Mesenchymal stem cell (in vitro differentiated cells and primary cell): Measurements from ENCODE around the gene DRAXIN.
A peak's percentile ranks its signal among the peaks of the same experiment; 100 is the strongest.

Experiments used
- DNase-seq: peaks from one replicate; pipeline ENCODE4 v3.0.0-alpha.2; 2013
- H2AFZ ChIP-seq: one replicate; pipeline ENCODE4 v1.6.1; 2013; ENCODE audit warnings: low read depth, mild to moderate bottlenecking, control low read depth, inconsistent platforms, low read length, moderate library complexity
- H2AK5ac ChIP-seq: 2 replicates; pipeline ENCODE4 v1.6.1; 2013; ENCODE audit warnings: low read length, moderate library complexity, mild to moderate bottlenecking, inconsistent platforms; ENCODE audit not compliant: severe bottlenecking
- H2BK120ac ChIP-seq: one replicate; pipeline ENCODE4 v1.6.1; 2013; ENCODE audit warnings: low read depth, mild to moderate bottlenecking, inconsistent platforms, low read length, moderate library complexity
- H2BK12ac ChIP-seq, 2 experiments: one replicate each; pipeline ENCODE4 v1.6.1; 2013; ENCODE audit warnings: inconsistent platforms in 2 of 2, low read length in 2 of 2, mild to moderate bottlenecking in 2 of 2, moderate library complexity in 2 of 2, control low read depth in 1 of 2
- H2BK15ac ChIP-seq: one replicate; pipeline ENCODE4 v1.6.1; 2013; ENCODE audit warnings: mild to moderate bottlenecking, low read depth, inconsistent platforms; ENCODE audit not compliant: poor library complexity, severe bottlenecking
- H2BK5ac ChIP-seq: 2 replicates; pipeline ENCODE4 v1.6.1; 2013; ENCODE audit warnings: low read depth, mild to moderate bottlenecking, low read length, control low read depth, inconsistent platforms; ENCODE audit not compliant: poor library complexity, severe bottlenecking
- H3K14ac ChIP-seq, 2 experiments: one replicate each; pipeline ENCODE4 v1.6.1; 2013; ENCODE audit warnings: inconsistent platforms in 2 of 2, low read length in 2 of 2, control low read depth in 1 of 2, mild to moderate bottlenecking in 1 of 2, moderate library complexity in 1 of 2
- H3K18ac ChIP-seq, 2 experiments: one replicate each; pipeline ENCODE4 v1.6.1; 2013; ENCODE audit warnings: inconsistent platforms in 2 of 2, low read length in 2 of 2, control low read depth in 1 of 2, low read depth in 1 of 2, mild to moderate bottlenecking in 1 of 2
- H3K23ac ChIP-seq, 2 experiments: one replicate each; pipeline ENCODE4 v1.6.1; 2013; ENCODE audit warnings: inconsistent platforms in 2 of 2, low read length in 2 of 2, mild to moderate bottlenecking in 2 of 2, moderate library complexity in 2 of 2, control low read depth in 1 of 2
- H3K27ac ChIP-seq: 2 replicates; pipeline ENCODE4 v1.5.1; 2013; ENCODE audit warnings: mild to moderate bottlenecking, moderate library complexity, low read length, control low read depth, inconsistent platforms; ENCODE audit not compliant: poor library complexity, severe bottlenecking
- H3K27me3 ChIP-seq, 2 experiments: 2 replicates each; pipeline versions ENCODE4 v1.6.1 to v1.7.0; 2013; ENCODE audit warnings: low read length in 2 of 2, mild to moderate bottlenecking in 2 of 2, moderate library complexity in 2 of 2, control low read depth in 1 of 2, inconsistent platforms in 1 of 2; ENCODE audit not compliant: control insufficient read depth in 1 of 2, insufficient read depth in 1 of 2
- H3K36me3 ChIP-seq, 2 experiments: 2 replicates each; pipeline versions ENCODE4 v1.6.1 to v1.7.0; 2013; ENCODE audit warnings: low read length in 2 of 2, control low read depth in 1 of 2, inconsistent platforms in 1 of 2, low read depth in 1 of 2, mild to moderate bottlenecking in 1 of 2; ENCODE audit not compliant: insufficient read depth in 2 of 2, control insufficient read depth in 1 of 2
- H3K4ac ChIP-seq, 2 experiments: one replicate each; pipeline ENCODE4 v1.6.1; 2013; ENCODE audit warnings: inconsistent platforms in 2 of 2, low read length in 2 of 2, mild to moderate bottlenecking in 2 of 2, moderate library complexity in 2 of 2, control low read depth in 1 of 2, low read depth in 1 of 2
- H3K4me1 ChIP-seq: 2 replicates; pipeline ENCODE4 v1.6.1; 2013; ENCODE audit warnings: low read depth, low read length, control low read depth; ENCODE audit not compliant: control insufficient read depth, insufficient read depth
- H3K4me2 ChIP-seq: 2 replicates; pipeline ENCODE4 v1.6.1; 2013; ENCODE audit warnings: low read length, mild to moderate bottlenecking, inconsistent platforms; ENCODE audit not compliant: poor library complexity, severe bottlenecking
- H3K4me3 ChIP-seq, 2 experiments: 2 replicates each; pipeline versions ENCODE4 v1.5.1 to v1.7.0; 2013; ENCODE audit warnings: low read length in 2 of 2, mild to moderate bottlenecking in 2 of 2, control low read depth in 1 of 2, low read depth in 1 of 2; ENCODE audit not compliant: insufficient read depth in 1 of 2
- H3K79me1 ChIP-seq: replicated peaks from 2 replicates; pipeline ENCODE4 v1.6.1; 2013; ENCODE audit warnings: mild to moderate bottlenecking, control low read depth, low read length, inconsistent platforms; ENCODE audit not compliant: poor library complexity, severe bottlenecking
- H3K9ac ChIP-seq: 2 replicates; pipeline ENCODE4 v1.7.0; 2013; ENCODE audit warnings: mild to moderate bottlenecking, low read length, moderate library complexity
- H3K9me3 ChIP-seq: 2 replicates; pipeline ENCODE4 v1.7.0; 2013; ENCODE audit warnings: mild to moderate bottlenecking, low read length; ENCODE audit not compliant: control insufficient read depth
- H4K8ac ChIP-seq: one replicate; pipeline ENCODE4 v1.6.1; 2013; ENCODE audit warnings: inconsistent platforms, mild to moderate bottlenecking, low read length, moderate library complexity
- H4K91ac ChIP-seq: one replicate; pipeline ENCODE4 v1.6.1; 2013; ENCODE audit warnings: mild to moderate bottlenecking, low read length, inconsistent platforms
- WGBS: methylation state at CpG from one replicate; pipeline ENCODE4 v1.1.7; 2013; ENCODE audit warnings: mixed read lengths; 5-methylcytosine and 5-hydroxymethylcytosine counted together

Gene DRAXIN

GRCh38 chr1:11738096-11738495 is 46.6 kb downstream of the DRAXIN start:
- H3K14ac ChIP-seq, result no peak overlapping the region
- no peak overlapping the region for H2BK120ac ChIP-seq
- H3K9me3 ChIP-seq, result no peaks in the 10 kb centered on the region
- no peak overlapping the region for H3K23ac ChIP-seq
- no peak overlapping the region for H2BK5ac ChIP-seq
- no peak overlapping the region for H2BK12ac ChIP-seq
- no peak overlapping the region for H3K27ac ChIP-seq
- H2BK15ac ChIP-seq, result no peak overlapping the region
- peaks cover 5% of the 10 kb centered on the region for H3K4me1 ChIP-seq
- H4K91ac ChIP-seq, result no peak overlapping the region
- H3K9ac ChIP-seq, result no peak overlapping the region
- no peak overlapping the region for H2AK5ac ChIP-seq
- DNase-seq, result no peak
- peaks cover 0 to 4% of the 10 kb centered on the region in 2 experiments for H3K36me3 ChIP-seq
- no peak overlapping the region for H3K4me3 ChIP-seq
- no peak overlapping the region for H3K4ac ChIP-seq
- no peak overlapping the region for H3K4me2 ChIP-seq
- H3K79me1 ChIP-seq, result peaks cover 27% of the 10 kb centered on the region
- H2AFZ ChIP-seq, result no peak overlapping the region
- no peak overlapping the region for H3K18ac ChIP-seq
- no peaks in the 10 kb centered on the region for H3K27me3 ChIP-seq
- WGBS, result 100% methylated on average over 1 of the region's 2 CpGs
- H4K8ac ChIP-seq, result no peak overlapping the region

GRCh38 chr1:11738783-11739182 is 47.3 kb downstream of the DRAXIN start:
- Histone ChIP-seq H3K23ac (no peak overlapping the region), H2AK5ac (no peak overlapping the region), H4K8ac (no peak overlapping the region), H3K4ac (no peak overlapping the region), H3K18ac (no peak overlapping the region), H3K27ac (no peak overlapping the region), H3K14ac (no peak overlapping the region), H3K4me1 (peaks cover 5% of the 10 kb centered on the region), H2AFZ (no peak overlapping the region), H3K79me1 (peaks cover 27% of the 10 kb centered on the region), H4K91ac (no peak overlapping the region), H3K4me2 (no peak overlapping the region), H3K9me3 (no peaks in the 10 kb centered on the region), H2BK12ac (no peak overlapping the region), H2BK15ac (no peak overlapping the region), H3K9ac (no peak overlapping the region), H3K4me3 (no peak overlapping the region), H2BK5ac (no peak overlapping the region), H2BK120ac (no peak overlapping the region), H3K27me3 (no peaks in the 10 kb centered on the region), H3K36me3 (peaks cover 0 to 4% of the 10 kb centered on the region in 2 experiments)
- no peak for DNase-seq
- 93% methylated on average over 3 of the region's 6 CpGs for WGBS

- Histone ChIP-seq H2BK15ac (no peak overlapping the region), H3K23ac (no peak overlapping the region), H4K91ac (no peak overlapping the region), H2AK5ac (no peak overlapping the region), H3K4me3 (no peak overlapping the region), H3K27me3 (no peaks in the 10 kb centered on the region), H3K9ac (no peak overlapping the region), H3K9me3 (no peaks in the 10 kb centered on the region), H2AFZ (no peak overlapping the region), H3K4me1 (peaks cover 7% of the 10 kb centered on the region), H2BK12ac (peak overlapping the region in 1 of 2 experiments; percentile 20), H3K4me2 (no peak overlapping the region), H4K8ac (peak overlapping the region; percentile 28), H3K14ac (no peak overlapping the region), H2BK5ac (no peak overlapping the region), H2BK120ac (peak overlapping the region; percentile 56), H3K4ac (no peak overlapping the region), H3K79me1 (peaks cover 29% of the 10 kb centered on the region), H3K27ac (no peak overlapping the region), H3K36me3 (peaks cover 2 to 4% of the 10 kb centered on the region in 2 experiments), H3K18ac (no peak overlapping the region)
- 72% methylated on average over 14 of the region's 15 CpGs for WGBS
- DNase-seq, result no peak
Measured at GRCh38 chr1:11740258-11741192, 49.0 kb downstream of the DRAXIN start.

GRCh38 chr1:11741482-11741881 is 50.0 kb downstream of the DRAXIN start:
- Histone ChIP-seq H3K18ac (no peak overlapping the region), H3K9ac (no peak overlapping the region), H2AK5ac (no peak overlapping the region), H3K4ac (no peak overlapping the region), H3K14ac (no peak overlapping the region), H3K4me1 (peaks cover 5% of the 10 kb centered on the region), H3K9me3 (no peaks in the 10 kb centered on the region), H3K79me1 (peaks cover 29% of the 10 kb centered on the region), H3K4me2 (no peak overlapping the region), H3K4me3 (no peak overlapping the region), H3K27ac (no peak overlapping the region), H3K27me3 (no peaks in the 10 kb centered on the region), H2BK120ac (no peak overlapping the region), H4K8ac (no peak overlapping the region), H2AFZ (no peak overlapping the region), H4K91ac (no peak overlapping the region), H2BK15ac (no peak overlapping the region), H3K23ac (no peak overlapping the region), H3K36me3 (peaks cover 4 to 10% of the 10 kb centered on the region in 2 experiments), H2BK12ac (no peak overlapping the region), H2BK5ac (no peak overlapping the region)
- no peak for DNase-seq
- WGBS, result 85% methylated on average over 4 of the region's 4 CpGs
